Measurements from ENCODE around the gene HAUS5.

Gene HAUS5

DNA sequence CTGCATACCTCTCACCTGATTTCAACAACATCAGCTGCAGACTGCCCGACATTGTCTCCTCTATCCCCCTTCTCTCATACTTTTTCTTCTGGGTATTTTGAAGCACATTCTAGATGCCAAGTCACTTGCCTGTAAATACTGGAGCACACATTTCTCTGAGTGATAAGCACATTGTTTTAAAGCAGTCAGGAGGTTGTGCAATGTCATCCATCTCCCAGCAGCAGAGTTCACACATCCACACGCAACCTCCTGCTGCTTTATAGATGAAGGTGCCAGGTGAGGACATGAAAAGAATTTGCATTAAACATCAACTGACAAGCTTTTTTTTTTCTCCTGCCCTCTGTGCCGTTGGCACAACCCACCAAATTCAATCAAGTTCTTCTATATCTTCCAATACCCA lies 59.3 kb downstream of the HAUS5 start:
- DNase-seq (ENCODE audit: low read depth): no peak

- DNase-seq (ENCODE audit: low read depth): peak; percentile 7
Measured at GRCh38 chr19:35673121-35673804, 60.7 kb downstream of the HAUS5 start.
